SK-N-MC (cell line): ENCODE results near the gene ATP1B4.

Experiments
- EZH2 ChIP-seq: fragments of 200-600 bp; sonication (generic); IDR thresholded peaks from one replicate; pipeline ENCODE4 v1.6.1; 2017; ENCODE audit warnings: antibody characterized with exemption
- POLR2AphosphoS5 ChIP-seq: IDR thresholded peaks from 2 replicates; pipeline ENCODE4 v1.6.1; 2012; ENCODE audit warnings: mild to moderate bottlenecking, low read depth, low read length, borderline replicate concordance

GRCh38 chrX:120408168-120408567, 46.3 kb downstream of the ATP1B4 start:
- TF ChIP-seq POLR2AphosphoS5 (no peak), EZH2 (no peak)
